ENCODE data around the gene GABRD. TPM values are rescaled to one million over a fixed set of nuclear protein-coding genes. Genes with fewer than 3 reads are reported as not detected.

Gene GABRD
- total RNA-seq, 1 donor from 2014 or later = not detected

- intact Hi-C loops (cut with DNase I) = no loop called here
- TF ChIP-seq, protein P1, sequence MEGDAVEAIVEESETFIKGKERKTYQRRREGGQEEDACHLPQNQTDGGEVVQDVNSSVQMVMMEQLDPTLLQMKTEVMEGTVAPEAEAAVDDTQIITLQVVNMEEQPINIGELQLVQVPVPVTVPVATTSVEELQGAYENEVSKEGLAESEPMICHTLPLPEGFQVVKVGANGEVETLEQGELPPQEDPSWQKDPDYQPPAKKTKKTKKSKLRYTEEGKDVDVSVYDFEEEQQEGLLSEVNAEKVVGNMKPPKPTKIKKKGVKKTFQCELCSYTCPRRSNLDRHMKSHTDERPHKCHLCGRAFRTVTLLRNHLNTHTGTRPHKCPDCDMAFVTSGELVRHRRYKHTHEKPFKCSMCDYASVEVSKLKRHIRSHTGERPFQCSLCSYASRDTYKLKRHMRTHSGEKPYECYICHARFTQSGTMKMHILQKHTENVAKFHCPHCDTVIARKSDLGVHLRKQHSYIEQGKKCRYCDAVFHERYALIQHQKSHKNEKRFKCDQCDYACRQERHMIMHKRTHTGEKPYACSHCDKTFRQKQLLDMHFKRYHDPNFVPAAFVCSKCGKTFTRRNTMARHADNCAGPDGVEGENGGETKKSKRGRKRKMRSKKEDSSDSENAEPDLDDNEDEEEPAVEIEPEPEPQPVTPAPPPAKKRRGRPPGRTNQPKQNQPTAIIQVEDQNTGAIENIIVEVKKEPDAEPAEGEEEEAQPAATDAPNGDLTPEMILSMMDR (IDR thresholded peaks at IDR 0.05) = no peak
- no peaks in the 10 kb centered on the region for H3K27me3 ChIP-seq
- H3K27ac ChIP-seq = no peak overlapping the region
- no peak for DNase-seq (ENCODE audit: low spot score in 2 of 2)
- H3K36me3 ChIP-seq = no peaks in the 10 kb centered on the region
- no peaks in the 10 kb centered on the region for H3K4me1 ChIP-seq
- H3K4me3 ChIP-seq = no peak overlapping the region
- no peaks in the 10 kb centered on the region for H3K9me3 ChIP-seq
Measured at GRCh38 chr1:2032737-2033136, 13.6 kb downstream of the GABRD start.

DNA sequence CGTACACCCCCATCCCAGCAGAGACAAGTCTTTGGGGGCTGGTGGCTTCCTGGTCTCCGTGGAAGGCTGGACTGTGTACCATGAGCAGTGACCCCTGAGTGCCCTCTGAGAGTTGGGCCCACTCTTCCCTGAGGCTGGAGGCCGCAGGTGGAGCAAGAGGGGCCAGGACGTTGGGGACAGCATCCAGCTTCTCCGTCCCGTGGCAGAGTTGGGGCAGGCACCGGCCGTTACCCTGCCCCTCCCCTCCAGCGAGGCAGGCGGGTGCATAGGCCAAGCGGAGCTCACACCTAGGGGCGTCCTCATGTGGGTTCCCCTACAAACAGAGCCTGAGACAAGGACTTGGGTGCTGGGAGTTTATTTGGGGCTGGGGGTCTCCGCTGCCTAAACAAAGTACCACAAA lies 14.0 kb downstream of the GABRD start:
- TF ChIP-seq, protein P1 (IDR thresholded peaks at IDR 0.05) = no peak
- H3K4me1 ChIP-seq = no peaks in the 10 kb centered on the region
- no peaks in the 10 kb centered on the region for H3K27me3 ChIP-seq
- H3K4me3 ChIP-seq = no peak overlapping the region
- no peak for DNase-seq (ENCODE audit: low spot score in 2 of 2)
- intact Hi-C loops (cut with DNase I) = no loop called here
- H3K9me3 ChIP-seq = no peaks in the 10 kb centered on the region
- no peak overlapping the region for H3K27ac ChIP-seq
- H3K36me3 ChIP-seq = no peaks in the 10 kb centered on the region

DNA sequence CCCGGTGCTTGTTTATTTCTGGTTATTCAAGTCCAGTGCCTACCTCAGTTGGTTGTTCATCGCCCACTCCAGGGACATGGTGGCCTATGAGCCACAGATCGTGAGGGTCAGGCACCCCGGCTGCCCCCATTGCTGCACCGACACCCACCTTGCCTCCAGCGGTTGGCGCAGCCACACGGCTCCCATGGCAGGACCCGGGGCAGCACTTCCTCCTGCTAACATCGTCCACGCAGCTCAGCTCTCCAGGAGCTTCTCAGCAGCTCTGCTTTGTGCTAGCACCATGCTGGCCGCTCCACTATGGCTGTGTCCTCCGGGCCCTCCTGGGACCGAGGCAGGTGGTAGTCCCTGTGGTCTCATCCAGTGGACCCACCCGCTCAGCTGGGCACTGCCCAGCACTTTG lies 17.1 kb downstream of the GABRD start:
- Histone ChIP-seq H3K9me3 (no peaks in the 10 kb centered on the region), H3K4me3 (no peak overlapping the region), H3K27me3 (no peaks in the 10 kb centered on the region), H3K4me1 (no peaks in the 10 kb centered on the region), H3K27ac (no peak overlapping the region), H3K36me3 (no peaks in the 10 kb centered on the region)
- intact Hi-C loops (cut with DNase I) = no loop called here
- no peak for DNase-seq (ENCODE audit: low spot score in 2 of 2)
- TF ChIP-seq, protein P1 (IDR thresholded peaks at IDR 0.05) = no peak

DNA sequence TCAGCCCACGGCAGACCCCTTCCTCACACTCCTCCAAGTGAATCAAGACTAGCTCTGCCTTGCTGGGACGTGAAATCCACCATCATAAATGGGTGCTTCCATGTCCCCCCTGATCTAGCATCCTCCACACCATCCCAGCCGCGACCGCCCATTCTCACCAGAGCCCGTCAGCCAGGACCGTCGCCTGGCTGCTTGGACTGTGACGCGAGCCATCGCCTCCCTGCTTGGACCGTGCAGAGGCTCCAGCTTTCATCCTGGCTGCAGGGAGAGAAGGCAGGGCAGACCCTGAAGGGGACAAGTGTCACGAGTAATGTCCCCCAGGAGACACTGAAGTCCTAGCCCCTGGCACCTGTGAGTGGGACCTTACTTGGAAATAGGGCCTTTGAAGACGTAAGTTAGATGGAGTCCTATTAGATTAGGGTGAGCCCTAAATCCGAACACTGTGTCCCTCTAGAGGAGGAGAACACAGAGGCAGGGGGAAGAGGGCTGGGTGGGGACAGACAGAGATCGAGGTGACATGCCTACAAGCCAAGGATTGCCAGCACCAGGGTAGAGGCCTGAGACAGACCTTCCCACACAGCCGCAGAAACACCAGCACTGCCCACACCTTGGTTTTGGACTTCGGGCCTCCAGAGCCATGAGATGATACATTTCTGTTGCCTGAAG lies 18.3 kb downstream of the GABRD start:
- no peak for DNase-seq (ENCODE audit: low spot score in 2 of 2)
- Histone ChIP-seq H3K27ac (no peak overlapping the region), H3K4me3 (no peak overlapping the region), H3K9me3 (no peaks in the 10 kb centered on the region), H3K4me1 (no peaks in the 10 kb centered on the region), H3K36me3 (no peaks in the 10 kb centered on the region), H3K27me3 (no peaks in the 10 kb centered on the region)
- TF ChIP-seq, protein P1 (IDR thresholded peaks at IDR 0.05) = no peak
- intact Hi-C loops (cut with DNase I) = no loop called here

DNA sequence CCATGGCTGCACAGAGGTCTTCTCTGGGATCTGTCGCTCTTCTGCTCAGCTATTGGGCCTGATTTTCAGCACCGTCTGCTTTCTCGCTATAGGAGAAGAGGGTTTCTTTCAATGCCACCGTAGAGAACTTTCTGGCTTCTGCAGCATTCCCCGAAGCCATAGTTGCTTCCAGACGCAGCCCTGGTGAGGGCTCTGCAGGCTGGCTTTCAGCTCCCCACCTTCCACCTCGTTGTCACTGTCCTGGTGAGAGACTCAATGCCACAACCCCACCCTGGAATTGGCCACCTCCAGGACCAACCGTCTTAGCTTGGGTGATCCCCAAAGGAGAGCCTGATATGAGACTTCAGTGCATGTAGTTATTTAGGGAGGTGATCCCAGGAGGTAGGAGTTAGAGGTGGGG lies 19.1 kb downstream of the GABRD start:
- no peaks in the 10 kb centered on the region for H3K36me3 ChIP-seq
- H3K27me3 ChIP-seq = no peaks in the 10 kb centered on the region
- no peak overlapping the region for H3K4me3 ChIP-seq
- no peak overlapping the region for H3K27ac ChIP-seq
- H3K9me3 ChIP-seq = no peaks in the 10 kb centered on the region
- TF ChIP-seq, protein P1 (IDR thresholded peaks at IDR 0.05) = no peak
- DNase-seq (ENCODE audit: low spot score in 2 of 2) = no peak
- intact Hi-C loops (cut with DNase I) = no loop called here
- no peaks in the 10 kb centered on the region for H3K4me1 ChIP-seq

DNA sequence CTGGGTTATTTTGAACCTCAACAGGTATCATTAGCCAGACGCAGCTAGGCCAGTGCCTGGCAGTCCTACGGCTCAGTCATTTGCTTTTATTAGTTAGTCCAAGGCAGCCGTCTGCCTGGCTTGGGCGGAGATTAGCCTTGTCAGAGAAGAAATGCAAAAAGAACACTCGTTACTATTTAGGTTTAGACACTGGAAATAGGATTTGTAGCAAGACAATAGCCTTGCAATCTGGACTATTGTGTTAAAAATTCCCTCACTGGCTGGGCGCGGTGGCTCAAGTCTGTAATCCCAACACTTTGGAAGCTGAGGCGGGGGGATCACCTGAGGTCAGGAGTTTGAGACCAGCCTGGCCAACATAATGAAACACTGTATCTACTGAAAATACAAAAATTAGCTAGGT lies 20.1 kb downstream of the GABRD start:
- intact Hi-C loops (cut with DNase I) = no loop called here
- TF ChIP-seq, protein P1 (IDR thresholded peaks at IDR 0.05) = no peak
- Histone ChIP-seq H3K27ac (no peak overlapping the region), H3K4me3 (no peak overlapping the region), H3K27me3 (no peaks in the 10 kb centered on the region), H3K36me3 (no peaks in the 10 kb centered on the region), H3K9me3 (no peaks in the 10 kb centered on the region), H3K4me1 (no peaks in the 10 kb centered on the region)
- no peak for DNase-seq (ENCODE audit: low spot score in 2 of 2)

All from ascending aorta (tissue), 2 donors.